ENCODE data around the gene EMC9. TPM values are rescaled to one million over a fixed set of nuclear protein-coding genes. Genes with fewer than 3 reads are reported as not detected.
A peak's percentile ranks its signal among the peaks of the same experiment; 100 is the strongest.
"Not testable (repeated sequence)": the region's sequence is repeated elsewhere in the genome, so short reads cannot be mapped to it uniquely, and the experiment has no call there.

Gene EMC9
- total RNA-seq, 1 experiment from 2014 or later = 11.3 TPM

DNA sequence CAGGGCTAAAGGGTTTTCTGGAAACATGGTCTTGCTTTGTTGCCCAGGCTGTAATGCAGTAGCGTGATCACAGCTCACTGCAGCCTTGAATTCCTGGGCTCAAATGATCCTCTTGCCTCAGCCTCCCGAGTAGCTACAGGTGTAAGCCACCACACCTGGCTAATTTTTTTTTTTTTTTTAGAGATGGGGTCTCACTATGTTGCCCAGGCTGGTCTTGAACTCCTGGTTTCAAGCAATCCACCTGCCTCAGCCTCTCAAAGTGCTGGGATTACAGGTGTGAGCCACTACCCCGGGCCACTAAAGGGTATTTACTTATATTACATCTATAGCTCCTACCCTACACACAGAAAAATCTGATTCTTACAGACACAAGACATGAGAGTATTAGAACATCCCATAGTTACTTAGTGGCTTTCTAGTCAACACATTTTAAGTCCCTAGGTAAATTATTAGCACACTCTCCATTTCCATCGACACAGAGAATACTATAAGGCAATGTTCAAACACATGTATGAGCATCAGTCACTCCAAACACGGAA lies 33.0 kb downstream of the EMC9 start:
- no peak for DNase-seq (ENCODE audit: low spot score)

DNA sequence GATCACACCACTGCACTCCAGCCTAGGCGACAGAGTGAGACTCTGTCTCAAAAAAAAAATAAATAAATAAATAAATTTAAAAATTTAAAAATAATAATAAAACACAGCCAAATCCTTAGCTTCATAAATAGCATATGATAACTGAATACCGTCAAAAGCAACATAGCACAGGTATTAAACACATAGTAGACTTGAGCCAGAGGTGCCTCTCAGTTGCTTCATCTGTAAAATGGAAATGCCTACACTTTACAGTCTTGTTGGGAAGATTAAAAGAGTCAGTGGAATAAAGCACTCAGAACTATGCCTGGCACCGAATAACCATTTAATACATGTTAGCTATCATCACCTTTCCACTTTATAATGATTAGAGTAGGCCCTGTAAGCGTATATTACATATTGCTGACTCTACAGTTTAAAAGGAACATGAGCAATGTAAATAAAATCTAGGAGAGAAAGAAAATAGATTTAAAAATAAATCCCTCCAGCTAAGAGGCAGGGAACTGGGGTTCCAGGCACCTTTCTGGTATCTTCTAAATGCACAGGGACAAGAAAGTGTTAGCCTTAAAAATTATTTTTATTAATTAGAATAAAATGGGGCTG lies 34.6 kb downstream of the EMC9 start:
- no peak for DNase-seq (ENCODE audit: low spot score)

DNA sequence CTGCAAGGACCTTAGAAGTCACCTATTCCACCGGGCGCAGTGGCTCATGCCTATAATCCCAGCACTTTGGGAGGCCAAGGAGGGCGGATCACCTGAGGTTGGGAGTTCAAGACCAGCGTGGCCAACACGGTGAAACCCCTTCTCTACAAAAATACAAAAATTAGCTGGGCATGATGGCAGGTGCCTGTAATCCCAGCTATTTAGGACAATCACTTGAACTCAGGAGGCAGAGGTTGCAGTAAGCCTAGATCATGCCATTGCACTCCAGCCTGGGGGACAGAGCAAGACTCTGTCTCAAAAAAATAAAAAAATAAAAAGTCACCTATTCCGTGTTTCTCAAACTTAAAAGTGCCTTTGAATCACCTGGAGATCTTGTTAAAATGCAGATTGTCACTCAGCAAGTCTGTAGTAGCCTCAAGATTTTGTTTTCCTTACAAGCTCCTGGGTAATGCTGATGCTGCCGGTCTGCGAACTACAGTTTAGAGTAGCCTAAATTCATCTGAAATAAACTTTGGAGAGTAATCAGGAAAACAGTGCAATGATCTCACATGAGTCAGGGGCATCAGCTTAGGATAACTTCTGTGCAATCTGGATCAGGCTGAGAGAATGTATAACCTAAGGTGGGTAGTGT lies 35.7 kb downstream of the EMC9 start:
- DNase-seq (ENCODE audit: low spot score) = not testable (repeated sequence)

DNA sequence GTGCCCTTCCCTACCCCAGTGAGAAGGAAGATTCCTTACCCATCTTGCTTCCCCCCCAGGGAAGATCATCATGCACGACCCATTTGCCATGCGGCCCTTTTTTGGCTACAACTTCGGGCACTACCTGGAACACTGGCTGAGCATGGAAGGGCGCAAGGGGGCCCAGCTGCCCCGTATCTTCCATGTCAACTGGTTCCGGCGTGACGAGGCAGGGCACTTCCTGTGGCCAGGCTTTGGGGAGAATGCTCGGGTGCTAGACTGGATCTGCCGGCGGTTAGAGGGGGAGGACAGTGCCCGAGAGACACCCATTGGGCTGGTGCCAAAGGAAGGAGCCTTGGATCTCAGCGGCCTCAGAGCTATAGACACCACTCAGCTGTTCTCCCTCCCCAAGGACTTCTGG lies 37.9 kb downstream of the EMC9 start:
- no peak for DNase-seq (ENCODE audit: low spot score)

DNA sequence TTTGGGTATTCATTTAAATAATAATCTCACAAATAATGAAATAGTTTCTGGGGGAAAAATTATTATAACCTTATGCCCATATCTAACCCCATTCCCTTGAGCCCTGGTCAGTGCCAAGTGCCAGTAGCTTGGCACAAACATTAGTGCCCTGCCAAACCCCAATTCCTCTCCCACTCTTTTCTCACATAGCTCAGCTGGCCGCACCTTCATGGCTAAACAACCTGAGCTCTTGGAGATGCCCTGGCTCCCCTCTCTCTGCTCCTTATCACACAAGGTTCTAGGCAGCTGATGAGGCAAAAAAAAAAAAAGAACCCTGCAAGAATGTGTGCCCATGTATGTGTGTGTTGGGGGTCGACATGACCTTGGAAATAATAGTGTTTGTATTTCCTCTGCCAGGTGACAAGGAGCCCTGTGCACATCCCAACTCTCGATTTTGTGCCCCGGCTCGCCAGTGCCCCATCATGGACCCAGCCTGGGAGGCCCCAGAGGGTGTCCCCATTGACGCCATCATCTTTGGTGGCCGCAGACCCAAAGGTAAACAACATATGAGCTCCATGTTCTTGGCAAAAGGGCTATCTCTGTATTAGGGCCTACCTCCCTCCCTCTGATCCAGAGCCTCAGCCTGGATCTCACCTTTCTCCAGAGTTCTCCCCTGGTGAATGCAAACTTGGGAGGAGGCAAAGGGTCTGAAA lies 38.9 kb downstream of the EMC9 start:
- DNase-seq (ENCODE audit: low spot score) = no peak

DNA sequence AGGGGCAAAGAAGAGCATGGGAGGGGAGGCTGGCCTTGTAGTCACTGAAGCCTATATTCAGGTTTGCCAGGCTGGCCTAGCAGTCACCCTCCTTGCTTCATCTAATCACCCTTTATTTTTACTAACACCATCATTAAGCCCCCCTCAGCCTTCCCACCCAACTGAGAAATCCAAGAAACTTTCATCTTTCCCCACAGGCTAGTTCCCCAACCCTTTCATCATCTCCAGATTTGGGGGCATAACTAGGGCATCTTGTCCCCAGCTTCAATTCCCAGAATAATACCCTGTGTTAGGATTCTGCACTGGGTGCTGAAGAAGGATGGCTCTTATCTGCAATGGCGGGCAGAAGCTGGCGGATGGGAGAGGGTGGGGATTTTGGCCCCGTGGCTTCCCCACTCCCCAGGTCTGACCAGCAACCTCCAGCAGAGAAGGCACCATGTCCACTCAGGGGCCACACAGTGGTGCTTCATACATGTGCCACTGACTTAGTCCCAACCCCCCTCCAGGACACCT lies 40.4 kb downstream of the EMC9 start:
- DNase-seq (ENCODE audit: low spot score) = no peak

DNA sequence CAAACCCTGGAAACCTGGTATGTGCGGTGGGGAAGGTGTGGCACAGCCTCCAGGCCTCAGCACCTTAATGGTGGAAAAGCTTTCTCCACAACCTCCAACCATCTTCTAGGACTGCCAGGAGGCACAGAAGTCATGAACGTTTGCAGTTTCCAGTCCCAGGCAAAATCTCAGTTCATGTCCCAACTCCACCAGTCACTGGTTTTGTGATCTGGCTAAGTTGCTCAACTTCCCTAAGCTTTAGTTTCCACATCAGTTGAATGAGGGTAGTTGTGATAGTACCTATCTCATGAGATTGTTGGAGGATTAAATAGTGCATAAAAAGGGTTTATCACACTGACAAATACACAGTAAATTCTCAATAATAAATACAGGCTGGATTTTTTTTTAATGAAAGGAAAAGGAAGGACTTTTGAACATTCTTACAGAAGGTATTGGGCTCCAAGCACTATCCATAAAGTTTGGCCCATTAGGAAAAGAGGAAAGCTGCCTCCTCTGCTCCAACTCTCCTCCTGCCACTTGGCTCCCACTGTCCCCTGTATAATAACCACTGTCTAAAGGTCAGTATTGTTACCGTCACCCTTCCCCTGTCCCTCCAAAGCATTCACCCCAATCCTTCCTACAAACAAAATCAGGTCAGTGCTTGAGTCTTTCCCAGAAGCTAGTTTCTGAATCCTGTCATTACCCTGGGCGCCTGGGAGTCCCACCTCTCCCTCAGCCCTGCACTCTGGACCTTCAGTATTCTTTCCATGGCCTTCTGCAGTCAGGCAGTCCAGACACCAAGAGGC lies 41.0 kb downstream of the EMC9 start:
- no peak for DNase-seq (ENCODE audit: low spot score)

DNA sequence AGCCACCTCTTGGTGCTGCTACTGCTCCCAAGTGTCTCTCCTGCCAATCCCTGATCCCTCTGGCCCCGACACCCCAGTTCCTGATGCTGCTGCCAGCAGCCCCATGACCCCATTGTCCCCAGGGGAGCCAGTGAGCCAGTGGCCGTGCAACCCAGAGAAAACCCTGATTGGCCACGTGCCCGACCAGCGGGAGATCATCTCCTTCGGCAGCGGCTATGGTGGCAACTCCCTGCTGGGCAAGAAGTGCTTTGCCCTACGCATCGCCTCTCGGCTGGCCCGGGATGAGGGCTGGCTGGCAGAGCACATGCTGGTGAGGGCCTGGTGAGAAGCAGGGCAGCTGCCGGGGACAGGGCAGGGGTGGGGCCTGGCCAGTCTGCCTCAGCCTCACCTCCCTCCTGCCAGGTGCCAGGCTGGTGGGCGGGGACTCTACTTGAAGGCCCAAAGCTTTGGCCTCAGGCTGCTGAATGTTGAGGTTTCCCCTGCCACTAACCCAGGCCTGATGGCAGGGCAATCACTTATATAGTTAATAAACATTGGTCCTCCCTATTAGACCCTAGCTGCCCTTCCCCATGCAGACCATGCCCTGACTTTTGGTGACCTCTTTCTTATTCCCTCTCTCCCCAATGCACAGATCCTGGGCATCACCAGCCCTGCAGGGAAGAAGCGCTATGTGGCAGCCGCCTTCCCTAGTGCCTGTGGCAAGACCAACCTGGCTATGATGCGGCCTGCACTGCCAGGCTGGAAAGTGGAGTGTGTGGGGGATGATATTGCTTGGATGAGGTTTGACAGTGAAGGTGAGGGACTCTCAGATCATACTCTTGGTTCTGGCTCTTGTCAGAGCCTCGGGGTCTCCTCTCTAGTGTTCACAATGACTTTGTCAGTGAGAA lies 42.2 kb downstream of the EMC9 start:
- DNase-seq (ENCODE audit: low spot score) = no peak

DNA sequence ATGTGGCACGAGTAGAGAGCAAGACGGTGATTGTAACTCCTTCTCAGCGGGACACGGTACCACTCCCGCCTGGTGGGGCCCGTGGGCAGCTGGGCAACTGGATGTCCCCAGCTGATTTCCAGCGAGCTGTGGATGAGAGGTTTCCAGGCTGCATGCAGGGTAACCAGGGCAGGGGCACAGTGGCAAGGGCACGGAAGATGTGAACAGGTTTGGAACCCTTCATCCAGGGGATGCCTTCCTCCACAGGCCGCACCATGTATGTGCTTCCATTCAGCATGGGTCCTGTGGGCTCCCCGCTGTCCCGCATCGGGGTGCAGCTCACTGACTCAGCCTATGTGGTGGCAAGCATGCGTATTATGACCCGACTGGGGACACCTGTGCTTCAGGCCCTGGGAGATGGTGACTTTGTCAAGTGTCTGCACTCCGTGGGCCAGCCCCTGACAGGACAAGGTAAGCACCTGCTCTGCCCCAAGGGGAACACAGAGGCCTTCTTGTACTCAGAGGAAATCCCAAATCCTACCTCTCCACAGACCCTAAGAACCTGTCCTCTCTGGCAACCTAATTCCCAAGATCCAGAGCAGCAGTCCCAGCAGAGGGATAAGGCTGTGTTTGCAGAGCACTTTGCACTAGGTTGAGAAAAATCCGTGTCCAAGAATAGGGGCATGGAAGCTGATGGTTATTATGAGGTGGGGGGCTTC lies 43.0 kb downstream of the EMC9 start:
- no peak for DNase-seq (ENCODE audit: low spot score)

DNA sequence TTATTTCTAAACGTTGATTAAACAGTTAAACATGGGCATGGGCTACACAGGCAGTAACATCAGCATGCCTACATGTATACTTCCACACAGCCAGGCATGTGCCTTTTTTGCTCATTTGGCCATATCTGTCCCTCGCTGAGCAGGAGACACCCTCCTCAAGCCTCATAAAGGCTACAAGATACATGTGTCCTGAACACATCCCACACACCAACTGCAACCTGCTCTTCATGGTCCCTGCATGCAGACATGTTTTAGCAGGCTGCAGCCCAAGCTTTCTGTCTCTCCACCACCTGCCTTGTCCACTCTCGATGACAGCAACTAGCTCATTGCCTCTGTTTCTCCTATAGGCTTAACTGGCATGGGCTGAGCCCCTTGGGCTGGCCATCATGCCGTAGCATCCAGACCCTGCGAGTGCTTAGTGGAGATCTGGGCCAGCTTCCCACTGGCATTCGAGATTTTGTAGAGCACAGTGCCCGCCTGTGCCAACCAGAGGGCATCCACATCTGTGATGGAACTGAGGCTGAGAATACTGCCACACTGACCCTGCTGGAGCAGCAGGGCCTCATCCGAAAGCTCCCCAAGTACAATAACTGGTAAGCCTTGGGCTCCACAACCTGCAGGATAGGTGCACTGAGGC lies 44.7 kb downstream of the EMC9 start:
- DNase-seq (ENCODE audit: low spot score) = no peak

DNA sequence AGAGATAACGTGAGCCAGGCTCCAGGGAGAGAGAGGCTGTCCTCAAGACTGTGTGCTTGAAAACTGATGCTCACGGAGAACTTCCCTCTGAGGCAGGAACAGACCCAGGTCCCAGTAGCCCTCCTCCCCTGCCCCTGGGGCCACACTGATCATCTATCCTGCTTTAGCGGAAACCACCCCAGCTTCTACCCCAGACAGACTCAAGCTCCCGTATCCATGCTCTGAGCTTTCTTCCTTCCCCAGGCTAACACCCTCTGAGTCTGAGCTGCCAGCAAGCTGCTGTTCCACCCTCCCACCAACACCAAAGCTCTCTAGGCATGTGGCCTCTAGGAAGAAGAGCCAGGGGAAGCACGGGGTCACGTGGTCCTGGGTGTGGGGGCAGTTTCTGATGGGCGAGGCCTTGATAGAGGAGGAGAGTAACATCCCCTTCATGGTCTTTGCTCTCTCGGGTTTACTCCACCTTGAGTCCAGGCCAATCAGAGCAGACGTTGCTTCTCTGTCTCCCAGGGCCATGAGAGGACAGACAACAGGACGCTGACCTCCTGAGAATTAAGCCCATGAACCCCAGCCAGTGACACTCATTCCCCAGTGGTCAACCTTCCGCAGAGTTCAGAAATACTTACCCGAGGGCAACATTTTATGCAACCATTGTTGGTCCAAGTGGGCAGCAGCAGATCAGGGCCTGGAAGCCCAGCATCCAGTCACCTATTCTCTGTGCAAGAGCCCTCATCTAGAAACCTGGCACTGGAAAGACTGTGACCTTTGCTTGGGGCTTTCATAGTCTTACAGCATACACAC lies 45.9 kb downstream of the EMC9 start:
- no peak for DNase-seq (ENCODE audit: low spot score)

DNA sequence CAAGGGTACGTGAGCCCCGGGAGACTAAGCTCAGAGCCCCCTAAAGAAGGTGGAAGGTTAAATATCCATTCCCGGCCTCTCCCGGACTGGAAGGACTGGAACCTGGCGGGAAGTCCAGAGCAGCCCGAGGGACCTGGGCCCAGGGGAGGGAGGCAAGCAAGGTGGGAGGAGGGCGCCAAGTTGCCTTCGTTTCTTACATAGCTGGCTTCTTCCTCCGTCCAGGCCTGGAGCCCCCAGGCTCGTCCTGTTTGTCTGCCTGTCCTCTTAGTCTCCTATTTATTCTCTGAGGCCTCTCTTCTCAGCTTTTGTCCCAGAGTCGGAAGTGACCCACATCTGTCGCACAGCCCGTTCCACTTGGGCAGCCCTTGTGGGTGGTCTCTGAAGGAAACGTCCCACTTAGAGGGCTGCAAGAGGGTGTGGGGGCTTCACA lies 46.5 kb downstream of the EMC9 start:
- DNase-seq (ENCODE audit: low spot score) = no peak

DNA sequence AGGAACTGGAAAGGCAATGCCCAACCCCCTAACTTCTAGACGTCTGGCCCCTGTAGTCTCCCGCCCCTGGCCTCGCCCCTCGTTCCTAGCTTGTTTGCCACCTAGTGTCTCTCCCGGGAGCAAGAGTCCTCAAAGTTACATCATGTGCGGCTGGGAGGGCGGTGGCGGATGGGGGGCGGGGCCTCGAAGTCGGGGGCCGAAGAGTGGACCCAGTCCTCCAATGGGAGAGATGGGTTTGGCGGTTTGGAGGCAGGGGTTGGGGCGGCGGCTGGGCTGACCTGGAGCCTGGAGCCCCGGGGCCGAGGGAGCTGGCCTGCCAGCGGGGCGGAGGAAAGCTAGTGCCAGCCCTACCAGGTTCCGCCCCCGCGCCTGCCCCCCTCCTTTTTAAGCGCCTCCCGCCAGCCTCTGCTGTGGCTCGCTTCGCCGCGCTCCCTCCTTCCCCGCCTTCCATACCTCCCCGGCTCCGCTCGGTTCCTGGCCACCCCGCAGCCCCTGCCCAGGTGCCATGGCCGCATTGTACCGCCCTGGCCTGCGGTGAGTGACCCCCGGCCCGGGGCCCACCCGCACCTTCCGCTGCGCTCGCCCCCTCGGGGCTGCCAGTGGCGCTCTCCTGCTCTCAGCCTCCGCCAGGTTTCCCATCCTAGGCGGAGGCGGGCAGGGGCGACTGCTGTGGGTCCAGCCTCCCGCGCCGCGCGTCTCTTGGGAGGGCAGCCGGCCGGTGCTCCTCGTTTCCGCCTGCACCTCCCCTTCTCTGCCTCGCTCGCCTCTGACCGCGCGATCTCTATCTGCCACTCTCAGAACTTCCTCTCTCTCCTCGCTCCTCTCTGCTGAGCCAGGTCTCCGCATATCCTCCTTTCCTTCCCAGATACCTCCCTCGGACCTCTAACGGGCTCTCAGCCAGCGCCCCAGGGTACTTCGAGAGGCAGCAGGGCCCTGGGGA lies 47.2 kb downstream of the EMC9 start, which contains the start of gene PCK2:
TSS of gene PCK2 (plus strand) at position 411 of the 940 bp plus-strand sequence. CDS start at position 506, 95 bp downstream.
- DNase-seq (ENCODE audit: low spot score) = peak; percentile 75

DNA sequence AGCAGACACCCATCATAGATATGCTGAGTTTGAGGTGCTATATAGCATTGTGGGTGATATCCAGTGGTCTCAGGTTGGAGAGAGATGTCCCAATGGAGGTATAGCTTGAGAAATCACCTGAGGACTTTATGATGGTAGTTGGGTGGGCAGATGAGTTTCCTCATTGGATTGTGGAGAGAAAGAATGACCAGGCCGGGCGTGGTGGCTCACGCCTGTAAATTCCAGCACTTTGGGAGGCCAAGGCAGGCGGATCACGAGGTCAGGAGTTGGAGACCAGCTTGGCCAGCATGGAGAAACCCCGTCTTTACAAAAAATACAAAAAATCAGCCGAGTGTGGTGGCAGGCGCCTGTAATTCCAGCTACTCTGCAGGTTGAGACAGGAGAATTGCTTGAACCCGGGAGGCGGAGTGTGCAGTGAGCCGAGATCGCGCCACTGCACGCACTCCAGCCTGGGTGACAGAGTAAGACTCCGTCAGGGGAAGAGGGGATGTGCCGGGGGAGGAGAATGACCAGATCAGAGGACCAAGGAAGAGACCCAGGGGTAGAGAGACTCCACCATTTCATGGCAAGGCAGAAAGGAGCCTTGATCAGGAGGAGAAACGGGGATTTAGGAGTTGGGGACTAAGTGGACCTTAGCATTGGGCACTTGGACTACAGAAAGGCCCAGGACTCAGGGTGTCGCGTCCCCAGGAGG lies 48.0 kb downstream of the EMC9 start:
- DNase-seq (ENCODE audit: low spot score) = no peak

DNA sequence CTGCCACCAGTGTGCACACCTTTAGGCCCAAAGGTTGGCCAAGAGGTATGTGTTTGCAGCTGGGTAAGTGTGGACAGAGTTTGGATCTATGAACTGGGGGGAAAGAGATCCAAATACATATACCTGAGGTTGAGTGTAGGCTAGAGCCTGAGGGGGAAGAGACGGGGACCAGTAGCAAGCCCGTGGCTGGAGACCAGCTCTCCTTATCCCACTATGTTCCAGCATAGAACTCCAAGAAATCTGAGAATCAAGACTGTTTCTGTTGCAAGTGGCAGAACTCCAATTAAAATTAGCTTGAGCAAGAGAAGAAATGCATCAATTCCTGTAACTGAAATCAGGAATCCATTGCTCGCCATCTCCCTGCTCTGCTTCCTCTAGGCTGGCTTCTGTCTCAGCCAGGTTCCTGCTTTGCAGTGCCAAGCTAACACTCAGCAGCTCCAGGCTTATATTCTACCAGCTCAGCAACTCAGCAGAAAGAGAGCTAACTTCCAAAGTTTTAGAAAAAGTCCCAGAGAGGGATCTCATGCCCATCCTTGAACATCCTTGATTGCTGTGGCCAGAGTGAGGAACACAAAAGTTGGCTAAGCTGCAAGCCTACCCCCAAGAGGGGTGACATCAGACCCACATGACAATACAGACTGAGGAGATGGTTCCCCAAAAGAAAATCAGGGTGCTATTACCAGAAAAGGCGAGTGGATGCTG lies 48.7 kb downstream of the EMC9 start:
- DNase-seq (ENCODE audit: low spot score) = no peak

DNA sequence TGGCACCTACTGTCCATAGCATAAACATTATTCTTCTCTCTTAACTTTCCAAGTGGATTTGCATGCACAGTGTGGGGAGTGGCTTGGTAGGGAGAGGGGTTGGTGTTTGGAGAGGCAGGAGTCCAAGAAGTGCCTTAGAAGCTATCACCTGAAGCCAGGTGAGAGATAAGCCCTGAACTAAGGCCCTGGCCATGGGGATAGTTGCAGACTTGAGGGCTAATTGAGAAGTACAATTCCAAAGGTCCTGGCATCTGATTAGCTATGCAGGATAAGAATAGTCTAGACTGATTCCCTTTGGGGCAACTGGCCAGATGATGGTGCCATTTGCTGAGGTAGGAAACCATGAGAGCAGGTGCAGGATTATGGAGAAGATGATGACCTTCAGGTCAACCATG lies 49.3 kb downstream of the EMC9 start:
- DNase-seq (ENCODE audit: low spot score) = no peak

All from A172 (cell line).